GM19351 (cell line): Measurements from ENCODE around the gene PPP1R18.
"Not testable (repeated sequence)": the region's sequence is repeated elsewhere in the genome, so short reads cannot be mapped to it uniquely, and the experiment has no call there.

Experiments used
- ATAC-seq: cut with Tn5 transposase; IDR thresholded peaks from one replicate; pipeline ENCODE4 v1.9.1; 2021; ENCODE audit warnings: mild to moderate bottlenecking, moderate library complexity; ENCODE audit not compliant: unreplicated experiment

The PPP1R18 gene

DNA sequence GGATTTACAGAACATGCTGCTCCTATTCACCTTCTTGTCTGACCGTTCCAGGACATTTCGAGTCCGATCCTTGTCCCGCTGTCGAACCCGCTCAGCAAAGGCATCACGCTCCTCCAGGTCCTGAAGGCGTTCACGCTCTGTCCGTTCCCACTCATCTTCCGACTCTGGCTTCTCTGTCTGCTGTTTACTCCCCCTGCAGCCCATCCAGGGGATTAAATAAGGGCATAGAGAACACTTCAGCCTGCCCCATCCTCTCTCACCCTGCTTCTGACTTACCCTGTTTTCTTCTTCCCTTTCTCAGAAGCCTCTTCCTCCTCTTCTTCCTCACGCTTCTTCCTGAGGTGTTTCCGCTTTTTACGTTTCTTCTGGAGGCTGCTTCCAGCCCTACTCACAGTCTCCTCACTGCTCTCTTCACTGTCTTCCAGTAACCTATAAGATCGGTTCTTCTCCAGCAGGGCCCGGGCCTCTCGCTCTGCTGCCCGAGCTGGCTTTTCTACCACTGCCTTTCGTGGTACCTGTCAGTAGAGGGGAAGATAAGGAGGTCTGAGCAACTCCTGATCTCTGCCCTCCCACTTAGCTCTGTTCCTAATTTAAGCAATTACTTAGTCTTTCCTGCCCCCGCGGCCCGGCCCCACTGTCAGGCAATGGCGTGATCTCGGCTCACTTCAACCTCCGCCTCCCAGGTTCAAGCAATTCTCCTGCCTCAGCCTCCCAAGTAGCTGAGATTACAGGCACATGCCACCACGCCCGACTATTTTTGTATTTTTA is 15.5 kb downstream of the PPP1R18 start:
- no peak for ATAC-seq

DNA sequence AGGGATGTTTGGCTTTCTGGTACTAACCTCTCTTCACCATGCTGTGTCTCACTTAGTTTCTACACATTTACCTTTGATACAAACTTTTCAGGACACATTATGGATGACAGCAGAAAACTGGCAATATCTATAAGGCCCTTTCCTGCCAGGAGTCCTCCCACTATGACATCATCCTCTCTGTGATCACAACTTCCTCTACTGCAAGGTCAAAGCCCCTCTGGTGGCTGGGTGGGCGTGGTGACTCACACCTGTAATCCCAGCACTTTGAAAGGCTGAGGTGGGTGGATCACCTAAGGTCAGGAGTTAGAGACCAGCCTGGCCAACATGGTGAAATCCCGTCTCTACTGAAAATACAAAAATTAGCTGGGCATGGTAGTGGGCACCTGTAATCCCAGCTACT is 20.1 kb downstream of the PPP1R18 start:
- not testable (repeated sequence) for ATAC-seq

DNA sequence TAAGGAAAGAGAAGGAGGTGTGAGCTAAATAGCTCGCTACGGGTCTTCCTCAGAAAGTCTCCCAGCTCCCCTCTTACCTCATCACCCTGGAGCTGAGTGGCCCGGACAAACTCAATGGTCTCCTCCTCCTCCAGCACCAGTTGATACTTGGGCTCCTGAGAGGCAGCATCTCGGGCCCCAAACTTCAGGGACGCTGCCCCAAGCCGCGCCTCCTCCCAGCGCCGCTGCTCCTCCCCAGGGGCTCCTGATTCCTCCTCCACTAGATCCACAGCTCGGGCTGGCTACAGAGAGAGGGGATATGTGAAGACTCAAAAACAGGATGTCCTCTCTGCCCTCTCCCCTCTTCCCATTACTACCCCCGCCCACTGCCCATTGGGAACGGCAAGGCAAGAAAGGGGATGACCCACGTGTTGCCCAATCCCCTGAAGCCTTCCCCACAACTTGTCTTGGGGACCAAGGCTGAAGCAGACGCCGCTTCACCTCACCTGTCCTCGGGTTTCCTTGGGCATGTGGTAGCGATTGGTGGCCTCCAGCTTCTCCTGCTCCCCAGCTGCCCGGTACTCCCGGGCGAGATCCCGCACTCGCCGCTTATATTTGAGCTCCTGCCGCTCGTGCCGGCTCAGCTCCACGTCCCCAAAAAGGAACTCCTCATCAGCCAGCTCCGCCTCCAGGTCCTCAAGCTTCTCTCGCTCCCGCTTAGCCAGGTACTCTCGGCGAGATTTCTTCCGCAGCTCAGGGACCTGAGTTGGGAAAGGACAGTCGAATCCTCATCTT is 21.3 kb downstream of the PPP1R18 start:
- ATAC-seq = no peak

DNA sequence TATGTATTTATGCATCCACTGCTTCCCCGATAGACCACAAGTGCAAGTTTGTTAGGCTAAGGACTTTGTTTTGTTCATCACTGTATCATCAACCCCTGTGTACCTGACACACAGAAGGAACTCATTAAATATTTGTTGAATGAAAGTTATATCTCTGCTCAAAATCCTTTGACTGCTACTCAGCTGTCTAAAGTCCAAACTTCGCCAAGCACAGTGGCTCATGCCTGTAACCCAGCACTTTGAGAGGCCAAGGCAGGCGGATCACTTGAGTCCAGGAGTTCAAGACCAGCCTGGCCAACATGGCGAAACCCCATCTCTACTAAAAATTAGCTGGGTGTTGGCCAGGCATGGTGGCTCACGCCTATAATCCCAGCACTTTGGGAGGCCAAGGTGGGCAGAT is 28.5 kb downstream of the PPP1R18 start:
- ATAC-seq = not testable (repeated sequence)

DNA sequence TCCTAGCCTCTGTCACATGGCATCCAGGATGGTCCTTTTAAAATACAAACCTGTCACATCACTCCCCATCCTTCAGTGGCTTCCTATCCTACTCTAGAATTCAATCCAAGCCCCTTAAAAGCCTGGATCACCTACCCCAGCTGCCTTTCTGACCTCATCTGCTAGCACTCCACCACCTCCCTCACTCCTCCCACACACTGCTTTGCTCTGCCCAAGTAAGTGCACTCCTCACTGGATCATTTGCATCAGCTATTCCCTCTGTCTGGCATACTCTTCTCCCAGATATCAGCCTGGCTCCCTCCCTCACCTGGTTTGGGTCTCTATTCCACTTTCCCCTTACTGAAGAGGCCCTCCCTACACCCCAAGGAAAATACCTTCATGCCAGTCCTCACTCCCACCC is 29.0 kb downstream of the PPP1R18 start:
- no peak for ATAC-seq

DNA sequence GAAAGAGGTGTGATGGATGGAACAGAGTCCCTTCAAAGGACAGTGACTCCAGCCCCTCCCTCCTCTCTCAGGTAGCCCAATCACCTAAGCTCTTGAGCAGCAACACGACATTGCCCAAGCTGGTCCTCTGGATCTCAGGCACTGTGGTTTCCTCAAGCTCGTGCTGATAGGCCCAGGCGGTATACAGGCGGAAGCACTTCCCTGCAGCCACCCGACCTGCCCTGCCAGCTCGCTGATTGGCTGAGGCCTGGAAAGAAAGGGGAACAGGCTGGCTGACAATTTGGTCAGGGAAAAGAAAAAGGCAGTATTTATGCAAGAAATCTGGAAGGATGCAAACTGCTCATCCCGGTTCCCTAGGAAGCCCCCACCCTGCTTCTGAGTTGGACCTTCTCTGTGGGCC is 29.9 kb downstream of the PPP1R18 start:
- no peak for ATAC-seq

DNA sequence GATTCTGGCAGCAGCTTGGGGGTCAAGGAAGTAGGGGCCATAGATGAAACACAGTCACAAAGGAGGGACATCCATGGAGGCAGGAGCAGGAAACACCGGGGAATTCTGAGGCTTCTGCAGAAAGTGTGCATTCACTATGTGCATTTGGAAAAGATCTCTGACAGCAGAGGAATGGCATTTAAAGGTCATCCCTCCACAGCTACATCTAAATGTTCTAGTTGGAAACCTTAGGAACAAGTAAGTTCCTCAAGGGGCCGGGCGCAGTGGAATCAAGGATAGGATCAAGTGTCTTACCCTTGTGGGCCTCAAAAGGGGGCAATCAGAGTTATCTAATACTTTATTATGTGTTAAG is 30.7 kb downstream of the PPP1R18 start:
- no peak for ATAC-seq

DNA sequence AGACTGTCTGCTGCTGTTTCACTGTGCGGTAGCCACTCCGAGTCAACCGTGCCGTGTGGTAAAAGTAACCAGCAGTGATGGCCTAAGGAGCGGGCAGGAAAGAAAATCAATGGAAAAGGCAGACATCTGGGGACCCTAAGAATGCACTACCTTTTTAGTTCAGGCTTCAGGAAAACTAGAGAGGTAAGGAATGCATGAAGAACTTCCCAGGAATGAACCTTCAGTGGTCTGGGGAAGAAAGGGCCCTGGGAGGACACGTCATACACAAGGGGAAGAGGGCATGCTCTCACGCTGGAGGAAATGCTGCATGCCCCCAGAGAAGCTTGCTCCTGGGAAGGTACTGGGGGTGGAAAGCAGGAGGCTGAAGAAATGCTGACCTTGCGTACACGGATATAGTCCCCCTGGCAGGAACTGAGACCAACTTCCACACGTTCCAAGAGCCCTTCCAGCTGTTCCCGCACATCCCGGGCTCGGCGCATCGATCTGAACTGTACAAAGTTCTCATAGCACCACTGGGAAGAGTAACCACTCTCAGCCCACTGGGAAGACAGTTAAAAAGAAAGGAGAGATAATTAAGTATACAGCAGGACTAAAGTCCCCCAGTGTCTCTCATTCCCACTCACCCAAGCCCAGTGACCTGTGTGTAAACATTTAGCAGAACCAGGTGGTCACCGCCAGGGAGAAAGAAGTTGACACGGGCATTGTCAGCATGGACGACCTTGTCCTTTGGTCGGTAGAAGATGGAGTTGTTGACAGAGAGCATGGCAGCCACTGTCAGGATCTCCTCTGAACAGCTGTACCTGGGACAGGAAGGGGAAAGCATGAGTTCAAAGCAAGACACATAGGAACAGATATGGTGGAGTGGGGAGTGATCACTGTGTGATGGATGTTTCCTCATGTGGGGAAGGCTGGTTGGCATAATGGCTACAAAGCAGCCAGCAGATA is 31.4 kb downstream of the PPP1R18 start:
- no peak for ATAC-seq

DNA sequence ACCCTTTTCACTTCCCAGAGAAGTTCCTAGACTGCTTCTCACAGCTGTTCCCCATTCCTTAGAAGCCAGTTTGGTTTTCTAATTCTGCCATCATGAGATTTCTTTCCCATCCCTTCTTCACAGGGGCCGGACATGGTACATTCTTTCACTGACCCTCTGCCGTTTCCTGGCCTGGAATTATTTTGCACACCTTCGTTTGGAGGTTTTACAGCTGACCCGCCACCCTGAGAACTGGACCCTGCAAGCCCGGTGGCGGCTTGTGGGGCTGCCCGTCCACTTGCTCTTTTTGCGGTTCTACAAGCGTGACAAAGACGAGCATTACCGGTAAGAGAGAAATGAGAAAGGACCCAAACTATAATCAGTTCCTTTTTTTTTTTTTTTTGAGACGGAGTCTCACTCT is 35.3 kb downstream of the PPP1R18 start:
- ATAC-seq = no peak

DNA sequence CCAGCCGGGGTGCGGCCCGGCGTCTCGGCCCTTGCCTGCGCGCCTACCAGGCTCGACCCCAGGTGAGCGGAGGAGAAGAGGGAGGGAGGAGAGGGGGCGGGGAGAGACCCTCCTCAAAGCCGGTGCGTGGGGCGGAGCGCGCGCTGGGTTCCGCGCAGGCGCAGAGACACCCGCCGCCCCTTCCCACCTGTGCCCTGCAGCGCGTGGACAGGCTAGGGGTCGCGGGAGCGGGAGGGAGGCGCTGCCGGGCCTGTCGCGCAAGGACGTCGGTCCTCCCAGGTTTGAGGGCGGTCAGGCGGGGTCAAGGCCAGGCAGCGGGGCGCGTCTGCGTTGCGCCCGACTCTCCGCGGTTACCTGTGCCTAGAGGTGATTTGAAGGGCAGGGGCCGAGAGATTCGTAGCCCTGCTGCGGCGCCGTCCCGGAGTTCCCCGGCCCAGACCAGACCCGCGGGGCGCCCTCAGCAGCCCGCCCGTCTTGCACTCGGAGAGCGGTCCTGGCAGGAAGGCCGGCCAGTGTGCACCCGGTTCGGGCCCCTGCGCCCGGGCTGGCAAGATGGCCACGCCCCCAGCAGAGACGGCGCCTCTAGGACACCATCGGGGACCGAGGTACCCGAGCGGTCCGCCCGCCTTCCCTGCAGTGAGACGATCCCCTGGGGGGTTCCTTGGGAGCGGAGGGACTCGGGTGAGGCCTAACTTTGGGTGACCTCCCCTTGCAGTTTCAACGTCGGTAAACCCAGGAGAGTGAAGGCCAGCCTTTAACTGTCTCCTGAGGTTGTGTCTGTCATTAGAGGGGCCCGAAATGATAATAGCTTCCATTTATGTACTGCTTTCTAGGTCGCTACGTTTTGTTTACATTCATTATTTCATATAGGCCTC is 39.0 kb downstream of the PPP1R18 start:
- peak; percentile 73 for ATAC-seq

DNA sequence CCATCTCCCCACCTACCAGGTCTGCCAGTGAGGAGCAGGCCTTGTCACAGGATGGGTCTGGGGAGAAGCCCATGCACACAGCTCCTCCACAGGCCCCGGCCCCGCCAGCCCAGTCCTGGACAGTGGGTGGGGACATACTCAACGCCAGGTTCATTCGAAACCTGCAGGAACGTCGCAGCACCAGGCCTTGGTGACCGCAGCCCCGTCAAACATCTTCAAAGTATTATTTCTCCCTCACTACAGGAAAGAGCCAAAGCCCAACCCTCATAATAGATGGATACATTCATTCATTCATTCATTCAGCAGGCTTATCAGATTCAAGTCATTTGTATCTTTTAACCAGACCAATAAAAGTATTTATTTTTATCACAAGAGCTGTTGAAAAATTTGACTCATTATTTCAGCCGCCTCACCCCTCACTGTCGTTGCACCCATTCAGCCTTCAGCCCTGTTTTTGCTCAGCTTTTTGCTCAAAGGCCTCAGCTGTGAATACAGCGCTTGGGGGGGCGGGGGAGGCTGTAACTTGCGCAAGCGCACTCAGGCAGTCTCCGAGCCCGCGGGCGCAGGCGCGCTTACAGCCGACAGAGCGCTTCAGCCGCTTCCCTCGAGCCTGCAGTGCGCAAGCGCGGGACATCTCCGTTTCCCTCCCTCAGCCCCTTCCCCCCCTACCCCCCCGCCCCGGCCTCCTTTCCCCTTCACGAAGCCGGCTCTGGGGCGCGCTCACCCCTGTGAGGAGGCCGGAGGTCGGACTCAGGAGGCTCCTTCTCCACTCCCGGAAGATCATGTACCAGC is 39.8 kb downstream of the PPP1R18 start, which contains the start of gene C6orf136:
Gene C6orf136, plus strand, starts transcription at position 684 of the 792 bp plus-strand sequence. Its CDS starts 99 bp downstream, at position 783.
- peak; percentile 52 for ATAC-seq

DNA sequence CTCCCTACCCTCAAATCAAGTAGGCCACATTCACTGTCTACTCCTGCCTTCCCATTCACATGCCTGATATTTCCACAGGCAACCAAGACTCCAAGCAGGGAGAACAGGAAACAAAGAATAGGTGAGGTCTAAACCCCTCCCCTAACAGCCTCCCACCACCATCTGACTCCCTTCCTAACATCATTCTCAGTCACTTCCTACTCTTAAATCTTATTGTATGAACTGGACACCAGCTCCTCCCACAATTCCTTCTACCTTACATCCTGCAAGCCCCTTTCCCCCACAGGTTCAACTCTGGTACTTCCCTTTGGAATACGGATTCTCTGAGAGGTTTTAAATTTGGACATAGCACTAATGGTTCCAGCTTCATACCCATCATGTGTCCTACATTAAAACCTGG is 40.5 kb downstream of the PPP1R18 start:
- ATAC-seq = no peak

DNA sequence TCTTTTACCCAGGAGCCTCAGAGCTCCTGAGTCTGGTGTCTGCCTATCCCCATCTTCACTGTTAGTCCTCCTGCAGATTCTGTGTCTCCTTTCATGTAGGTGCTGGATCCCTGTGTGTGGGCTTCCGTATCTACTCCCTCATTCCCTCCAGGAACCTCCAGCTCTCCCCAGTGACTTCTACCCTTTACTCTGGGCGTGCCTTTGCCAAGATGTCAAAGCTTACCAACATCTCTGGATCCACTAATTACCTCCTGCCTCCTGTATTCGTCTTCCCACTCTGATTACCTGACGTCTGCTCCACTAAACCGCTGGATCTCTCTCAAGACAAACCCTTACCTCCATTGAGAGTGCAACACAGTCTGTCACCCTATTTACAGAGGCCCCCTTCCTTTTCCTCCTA is 41.7 kb downstream of the PPP1R18 start:
- ATAC-seq = no peak

DNA sequence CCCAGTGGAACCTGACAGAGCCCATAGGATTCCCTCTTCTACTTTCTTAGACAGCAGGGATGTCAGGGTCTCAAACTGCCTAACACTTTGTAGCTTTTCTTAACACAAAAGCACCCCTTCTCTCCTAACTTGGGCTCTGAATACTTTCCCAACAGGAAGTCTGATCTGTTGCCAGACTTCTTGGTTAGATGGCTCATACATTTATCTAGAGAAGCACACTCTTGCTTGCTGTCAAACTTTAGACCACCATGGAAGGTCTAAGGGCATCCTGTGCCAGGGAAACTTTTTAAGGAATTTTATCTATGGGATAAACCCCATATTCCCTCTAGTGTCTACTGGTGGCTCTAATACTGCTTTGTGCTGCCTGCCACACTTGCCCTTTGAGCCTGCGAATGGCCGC is 42.8 kb downstream of the PPP1R18 start:
- no peak for ATAC-seq

DNA sequence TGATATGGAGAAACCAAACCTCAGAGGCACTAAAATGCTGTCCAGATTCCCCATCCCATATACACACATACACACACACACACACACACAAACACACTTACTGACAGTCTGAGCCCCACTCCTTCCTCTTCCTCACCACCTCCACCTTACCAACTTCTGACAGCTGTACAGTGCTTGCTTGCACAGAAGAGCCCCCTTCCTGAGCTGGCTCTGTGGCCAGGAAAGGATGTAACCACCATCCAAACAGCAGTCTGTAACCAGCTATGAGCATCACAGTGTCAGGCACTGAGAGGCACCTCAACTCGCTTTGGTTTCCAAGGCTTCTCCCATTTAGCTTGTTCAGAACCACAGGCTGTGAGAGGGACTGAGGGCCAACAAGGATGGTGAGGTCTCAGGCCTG is 45.4 kb downstream of the PPP1R18 start:
- ATAC-seq = no peak

DNA sequence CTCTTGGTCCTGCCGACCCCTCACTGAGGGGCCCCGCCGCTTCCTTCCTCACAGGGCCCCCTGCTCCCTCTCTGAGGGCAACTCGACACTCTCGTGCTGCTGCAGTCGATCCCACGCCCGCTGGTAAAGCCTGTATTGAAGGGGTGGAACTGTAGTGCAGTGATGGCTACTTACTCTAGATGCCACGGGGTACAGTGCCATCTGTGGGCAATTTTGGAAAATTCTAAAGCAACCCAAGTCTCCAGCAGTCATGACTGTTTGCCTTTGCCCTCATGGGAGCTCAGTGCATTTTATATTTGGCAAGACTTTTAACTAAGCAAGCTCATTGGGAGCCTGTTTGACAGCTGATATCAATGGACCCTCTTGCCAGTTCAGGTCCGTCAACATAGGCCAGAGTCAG is 46.0 kb downstream of the PPP1R18 start:
- ATAC-seq = no peak

DNA sequence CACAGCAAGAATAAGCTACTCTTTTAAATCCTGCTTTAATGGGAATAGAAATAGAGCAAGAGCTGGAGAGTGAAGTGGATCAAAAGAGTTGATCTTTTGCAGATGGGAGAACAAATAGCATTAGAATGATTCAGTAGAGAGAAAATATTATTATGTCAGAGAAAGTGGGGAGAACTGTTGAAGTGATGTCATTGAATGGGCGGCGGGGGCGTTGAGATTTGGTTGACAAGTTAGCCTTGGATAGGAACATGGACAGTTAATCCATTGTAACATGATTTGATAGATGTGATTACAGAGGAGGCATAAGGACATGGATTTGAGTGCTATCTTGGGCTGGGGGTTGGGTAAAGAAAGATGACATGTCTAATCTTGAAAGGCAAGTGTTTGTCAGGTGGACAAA is 50.6 kb downstream of the PPP1R18 start:
- no peak for ATAC-seq

DNA sequence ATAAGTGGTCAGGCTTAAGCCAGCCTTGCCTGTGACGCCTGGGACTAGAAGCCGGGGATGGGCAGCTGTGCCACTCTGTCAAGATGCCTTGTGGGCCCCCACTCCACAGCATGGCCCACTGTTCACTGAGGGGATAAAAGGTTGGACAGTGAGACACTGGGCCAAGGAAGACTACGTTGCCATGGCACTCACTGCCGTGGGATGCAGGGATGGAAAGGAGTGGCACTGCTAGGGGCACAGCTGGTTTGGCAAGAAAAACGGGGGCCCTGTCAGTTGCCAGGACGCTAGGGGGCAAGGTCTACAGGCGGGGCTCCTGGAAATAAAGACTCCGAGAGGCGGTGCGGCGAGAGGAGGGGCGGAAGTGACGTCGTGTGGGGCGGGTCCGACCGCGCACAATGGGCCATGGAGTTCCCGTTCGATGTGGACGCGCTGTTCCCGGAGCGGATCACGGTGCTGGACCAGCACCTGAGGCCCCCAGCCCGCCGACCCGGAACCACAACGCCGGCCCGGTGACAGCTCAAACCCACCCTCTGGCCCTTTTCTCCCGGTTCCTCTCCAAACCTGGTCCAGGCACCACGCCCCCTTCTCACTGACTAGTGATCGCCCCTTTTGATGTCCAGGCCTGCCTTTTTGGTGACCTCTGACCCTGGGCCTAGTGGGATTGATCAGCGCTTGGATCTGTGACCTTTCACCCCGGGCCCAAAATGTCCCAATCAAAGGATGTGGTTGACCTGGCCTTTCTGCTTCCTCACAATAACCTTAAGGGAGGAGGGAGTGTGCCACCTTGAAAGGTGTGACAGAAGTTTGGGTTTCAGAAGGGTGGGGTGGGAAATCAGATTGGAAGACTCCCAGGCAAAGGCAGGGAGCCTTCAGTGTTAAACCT is 59.7 kb downstream of the PPP1R18 start, which contains the start of gene ATAT1:
Gene ATAT1, plus strand, starts transcription at position 391 of the 883 bp plus-strand sequence.
- ATAC-seq = peak; percentile 81
